Measurements from ENCODE around the gene PLCB1.

PLCB1 gene

DNA sequence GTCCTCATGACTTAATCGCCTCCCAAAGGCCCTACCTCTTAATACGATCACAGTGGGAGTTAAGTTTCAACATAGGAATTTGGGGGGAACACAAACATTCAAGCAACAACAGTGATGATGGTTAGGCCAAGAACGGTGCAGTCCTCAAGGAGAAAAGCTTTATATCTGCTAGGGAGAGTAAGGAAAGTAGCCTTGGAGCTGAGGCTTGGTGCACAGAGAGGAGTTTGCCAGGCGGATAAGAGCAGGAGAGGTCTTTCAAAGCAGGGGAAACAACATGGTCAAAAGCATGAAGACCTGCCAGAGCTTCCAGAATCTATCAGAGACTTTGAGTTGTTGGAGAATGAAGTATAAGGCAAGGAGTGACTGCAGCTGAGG lies 119.1 kb downstream of the PLCB1 start:
- no peak for DNase-seq

DNA sequence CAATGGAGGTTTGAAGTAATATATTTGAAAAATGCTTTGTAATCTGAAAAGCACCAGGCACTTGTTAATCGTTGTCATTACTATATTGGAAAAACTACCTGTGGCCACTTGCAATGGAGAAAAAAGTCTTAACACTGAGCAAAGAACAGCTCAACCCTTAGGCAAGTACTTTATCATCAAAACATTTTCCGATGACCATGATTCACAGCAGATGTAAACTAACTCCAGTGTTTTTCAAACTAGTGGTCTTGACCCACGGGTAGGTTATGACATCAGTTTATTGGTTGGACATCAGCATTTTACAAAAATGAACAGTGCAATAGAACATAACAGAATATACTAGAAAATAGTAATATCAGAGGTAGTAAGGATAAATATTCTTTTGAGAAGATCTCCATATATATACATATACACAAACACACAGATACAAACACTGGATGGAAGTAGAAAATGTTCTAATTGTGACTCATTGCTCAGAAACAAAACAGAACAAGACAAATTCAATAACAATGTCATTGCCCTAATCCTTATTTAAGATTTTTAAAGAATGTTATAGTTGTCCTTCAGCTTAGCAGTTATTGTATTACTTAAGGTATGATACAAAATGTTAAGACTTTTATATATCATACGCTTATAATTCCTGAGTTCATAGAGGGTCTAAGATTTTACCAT lies 123.0 kb downstream of the PLCB1 start:
- no peak for DNase-seq

DNA sequence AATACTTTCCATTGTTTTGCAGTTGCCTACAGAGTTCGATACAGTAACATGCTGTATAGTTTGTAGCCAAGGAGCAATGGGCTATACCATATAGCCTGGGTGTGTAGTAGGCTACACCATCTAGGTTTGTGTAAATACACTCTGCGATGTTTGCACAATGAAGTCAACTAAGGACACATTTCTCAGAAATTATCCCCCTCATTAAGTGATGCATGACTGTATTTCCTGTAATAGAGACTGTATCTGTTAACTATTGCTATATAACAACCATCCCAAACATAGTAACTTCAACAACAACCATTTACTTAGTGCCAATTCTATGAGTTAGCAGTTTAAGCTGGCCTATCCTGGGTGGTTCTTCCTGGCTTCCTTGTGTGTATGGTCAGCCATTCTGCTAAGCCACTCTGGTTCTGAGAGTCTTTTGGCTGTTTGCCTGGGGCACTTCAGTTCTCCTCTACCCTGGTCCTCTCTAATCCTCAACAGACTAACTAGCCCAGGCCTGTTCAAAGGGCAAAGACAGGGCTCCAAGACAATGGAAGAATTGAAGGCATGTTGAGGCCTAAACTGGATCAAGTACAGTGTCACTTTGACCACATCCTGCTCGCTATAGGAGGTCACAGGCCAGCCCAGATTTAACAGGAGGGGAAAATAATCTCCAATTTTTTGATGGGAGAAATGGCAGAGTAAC lies 124.0 kb downstream of the PLCB1 start:
- no peak for DNase-seq

DNA sequence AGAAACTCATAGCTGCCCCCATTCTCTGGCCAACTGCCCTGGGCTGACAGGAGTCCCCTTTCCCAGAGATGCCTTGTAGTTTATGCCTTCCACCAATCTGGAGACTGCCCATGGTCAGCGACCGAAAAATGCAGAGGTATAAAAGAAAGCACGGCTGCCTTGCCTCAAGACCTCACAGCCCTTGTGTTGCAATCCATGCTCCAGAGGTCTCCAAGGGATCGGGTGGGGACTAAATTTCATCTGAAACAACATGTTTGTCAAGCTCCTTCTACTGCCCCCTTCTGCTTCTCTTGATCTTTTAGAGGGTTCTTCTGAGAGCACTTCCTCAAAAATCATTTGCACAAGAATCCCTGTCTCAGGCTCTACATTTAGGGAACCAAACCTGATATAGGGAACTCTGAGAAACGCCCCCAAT lies 128.8 kb downstream of the PLCB1 start:
- DNase-seq = no peak

- no peak for DNase-seq
These were observed 130.7 kb downstream of the PLCB1 start for GRCh38 chr20:8262721-8263120.

DNA sequence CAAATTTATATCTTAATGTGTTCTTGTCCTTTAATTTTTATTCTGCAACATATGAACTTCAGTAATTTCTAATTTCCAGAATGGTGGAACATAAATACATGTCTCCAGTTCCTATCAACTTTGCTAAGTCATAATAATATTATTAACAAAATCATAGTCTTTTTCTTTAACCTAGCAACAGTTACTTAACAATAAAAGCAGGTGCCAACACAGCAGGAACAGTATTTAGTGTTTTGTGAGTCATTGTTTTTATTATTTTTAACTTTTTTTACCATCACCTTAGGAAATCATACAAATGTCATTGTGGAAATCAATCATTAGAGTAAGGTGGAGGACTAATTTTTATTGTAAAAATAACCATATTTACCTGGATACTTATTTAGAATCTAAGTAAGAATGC lies 133.5 kb downstream of the PLCB1 start:
- no peak for DNase-seq

DNA sequence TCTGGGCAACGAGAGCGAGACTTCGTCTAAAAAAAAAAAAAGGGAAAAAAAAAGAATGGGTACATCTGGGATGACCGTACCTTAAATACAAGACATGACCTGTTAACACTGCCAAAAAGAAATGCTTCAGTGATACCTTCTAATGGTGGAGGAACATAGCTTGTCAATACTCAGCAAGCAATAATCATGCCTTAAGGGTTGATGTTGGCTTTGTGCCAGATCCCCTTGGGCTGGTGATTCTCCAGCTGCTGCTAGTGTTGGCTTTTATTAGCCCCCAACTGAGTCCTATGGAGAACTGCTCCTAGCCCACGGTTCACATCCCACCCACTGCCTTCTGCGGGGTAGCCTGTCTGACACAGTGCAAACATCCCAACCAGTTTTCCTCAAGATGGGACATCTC lies 134.9 kb downstream of the PLCB1 start:
- no peak for DNase-seq

GRCh38 chr20:8271727-8272126 lies 139.7 kb downstream of the PLCB1 start:
- no peak for DNase-seq

DNA sequence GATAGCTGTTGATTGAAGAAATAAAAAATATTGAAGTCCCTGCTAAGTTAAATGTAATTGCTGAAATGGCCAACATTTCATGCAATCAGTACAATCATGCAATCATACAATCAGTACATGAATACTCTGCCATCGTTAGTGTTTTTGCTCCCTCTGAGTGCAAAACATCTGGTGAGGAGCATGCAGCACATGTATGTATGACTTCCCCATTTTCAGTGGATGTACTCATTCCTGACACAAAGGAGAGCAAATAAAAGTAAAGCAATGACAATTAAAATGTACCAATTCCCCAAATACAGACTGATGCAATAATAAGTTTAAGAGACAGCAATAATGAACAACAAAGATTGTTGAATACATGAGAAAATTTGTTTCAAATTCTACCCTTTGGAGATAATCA lies 140.7 kb downstream of the PLCB1 start:
- no peak for DNase-seq

DNA sequence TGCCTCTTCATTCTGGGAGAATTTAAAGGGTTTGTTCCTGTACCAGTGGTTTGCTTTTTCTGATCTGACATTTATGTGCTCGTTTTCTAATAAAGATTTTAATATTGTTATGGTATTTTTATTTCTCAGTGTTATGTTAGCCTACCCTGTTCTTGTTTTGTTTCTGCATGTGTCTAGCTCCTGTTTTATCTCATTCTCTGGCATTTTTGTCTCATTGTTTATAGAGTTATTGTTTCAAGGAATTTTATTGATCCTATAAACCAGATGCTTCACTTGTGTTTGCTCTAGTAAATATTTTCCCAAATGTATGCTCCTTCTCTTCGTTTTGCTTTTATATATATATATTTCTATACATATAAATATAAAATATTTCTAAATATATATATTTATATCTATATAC lies 152.8 kb downstream of the PLCB1 start:
- DNase-seq = no peak

DNA sequence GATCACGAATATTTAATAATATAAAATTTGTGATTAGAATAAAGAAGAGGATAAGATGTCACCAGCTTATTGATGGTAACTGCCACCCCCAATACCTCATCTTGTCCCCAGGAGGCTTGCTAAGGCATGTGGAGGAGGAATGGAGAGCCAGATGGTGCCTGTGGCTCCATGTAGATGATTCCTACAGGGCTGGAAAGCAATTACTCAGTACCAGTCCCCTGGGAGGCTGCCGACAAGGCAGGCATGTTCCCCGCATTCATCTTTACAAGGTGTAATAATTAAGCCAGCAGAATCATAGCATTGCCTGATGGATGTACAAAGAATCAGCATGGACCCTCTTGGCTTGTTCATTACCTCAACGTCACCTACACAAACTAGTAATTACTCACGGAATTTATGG lies 155.3 kb downstream of the PLCB1 start:
- DNase-seq = no peak

DNA sequence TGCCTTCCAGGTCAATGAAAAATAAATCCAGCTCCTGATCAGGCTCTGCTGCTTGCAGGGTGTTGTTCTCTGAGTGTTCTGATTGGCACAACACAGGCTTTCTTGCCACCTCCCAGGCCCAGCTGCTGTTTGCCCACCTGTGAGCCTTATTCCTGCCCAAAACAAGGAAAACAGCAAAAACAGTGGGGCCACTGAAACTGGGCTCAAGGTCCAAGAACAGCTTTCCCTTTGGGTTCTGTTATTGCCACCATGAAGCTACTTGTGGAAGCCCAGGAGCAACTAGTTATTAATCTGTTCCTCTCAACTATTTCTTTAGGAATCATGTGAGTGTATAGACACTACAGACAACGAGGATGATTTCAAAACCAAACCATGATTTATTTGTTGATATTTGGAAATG lies 159.1 kb downstream of the PLCB1 start:
- no peak for DNase-seq

DNA sequence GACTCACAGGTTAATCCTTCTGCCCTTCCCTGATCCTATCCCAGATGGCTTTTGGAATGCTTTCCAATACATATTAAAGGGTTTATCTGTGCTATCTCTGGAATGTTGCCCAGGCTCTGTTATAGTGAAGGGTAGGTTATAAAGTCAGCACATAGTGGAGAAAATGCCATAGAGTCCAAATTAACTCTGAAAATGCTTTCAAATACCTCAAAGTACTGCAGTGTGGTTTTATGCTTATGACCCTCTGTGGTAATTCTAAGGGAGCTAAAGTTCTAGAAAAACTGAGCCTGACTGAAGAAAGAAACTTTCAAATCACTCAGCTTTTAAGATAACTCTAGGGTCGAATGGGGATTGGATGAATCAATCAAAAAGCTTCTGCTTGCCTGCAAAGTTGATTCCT lies 159.8 kb downstream of the PLCB1 start:
- no peak for DNase-seq

- DNase-seq = no peak
These were observed 160.7 kb downstream of the PLCB1 start for GRCh38 chr20:8292793-8293192.

- no peak for DNase-seq
These were observed 161.7 kb downstream of the PLCB1 start for GRCh38 chr20:8293750-8294149.

DNA sequence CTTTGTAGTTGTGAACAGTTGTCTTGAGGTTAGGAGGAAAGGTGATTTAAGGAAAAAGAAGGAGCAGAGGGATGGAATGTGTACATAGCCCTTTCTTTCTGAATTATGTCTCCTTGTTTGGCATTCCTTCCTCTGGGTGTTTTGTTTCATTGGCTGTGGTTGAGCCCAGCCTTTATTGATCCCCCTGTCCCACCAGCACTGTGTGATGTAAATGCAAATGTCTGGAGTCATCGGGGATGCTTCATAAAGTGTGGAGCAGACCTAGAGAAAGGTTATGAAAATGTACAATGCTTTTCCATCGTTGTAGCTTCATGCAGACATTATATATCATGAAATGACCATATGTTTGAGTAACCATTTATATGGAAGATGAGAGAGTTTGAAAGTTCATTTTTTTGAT lies 164.5 kb downstream of the PLCB1 start:
- no peak for DNase-seq

GRCh38 chr20:8298426-8299043 lies 166.5 kb downstream of the PLCB1 start:
- no peak for DNase-seq

- DNase-seq = no peak
These were observed 167.9 kb downstream of the PLCB1 start for GRCh38 chr20:8299921-8300320.

- DNase-seq = no peak
These were observed 169.6 kb downstream of the PLCB1 start for GRCh38 chr20:8301655-8302054.

DNA sequence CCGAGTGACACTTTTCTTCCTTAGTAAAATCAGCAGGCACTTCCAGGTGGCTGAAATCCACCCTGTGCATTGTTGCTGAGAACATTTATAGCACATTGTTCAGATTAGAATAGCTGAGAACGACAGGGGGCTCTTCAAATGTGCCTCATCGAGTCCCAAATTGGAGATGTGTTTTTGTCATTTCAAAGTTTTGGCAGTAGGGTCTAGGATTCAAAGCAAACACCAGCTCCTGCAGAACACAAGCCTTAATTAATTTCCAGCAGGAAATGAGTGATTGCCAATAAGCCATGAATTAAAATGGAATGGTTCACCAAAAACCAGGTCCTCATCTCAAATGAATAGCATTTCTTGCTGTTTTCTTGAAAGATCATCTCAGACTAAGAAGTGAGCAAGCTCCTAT lies 171.6 kb downstream of the PLCB1 start:
- no peak for DNase-seq

- no peak for DNase-seq
These were observed 172.2 kb downstream of the PLCB1 start for GRCh38 chr20:8304124-8304816.

- peak; percentile 44 for DNase-seq
These were observed 173.4 kb downstream of the PLCB1 start for GRCh38 chr20:8305449-8305978.

DNA sequence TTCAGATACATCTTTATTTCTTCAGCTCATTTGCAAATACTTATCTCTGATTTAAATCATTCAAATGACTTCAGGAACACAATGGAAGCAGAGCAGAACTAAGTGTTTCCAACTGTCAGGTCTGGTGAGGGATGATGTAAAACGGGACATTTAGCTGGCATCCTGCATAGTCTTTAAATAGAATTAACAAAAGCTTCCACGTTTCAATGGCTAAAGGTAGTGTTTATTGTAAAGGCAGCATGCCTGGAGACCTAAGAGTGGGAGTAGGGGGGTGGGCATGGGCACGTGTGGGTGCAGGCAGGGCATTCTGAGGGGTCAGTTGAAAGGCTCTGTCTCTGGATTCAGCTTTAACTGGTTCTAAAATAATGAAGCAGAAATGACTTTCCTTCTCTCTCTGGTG lies 174.9 kb downstream of the PLCB1 start:
- no peak for DNase-seq

DNA sequence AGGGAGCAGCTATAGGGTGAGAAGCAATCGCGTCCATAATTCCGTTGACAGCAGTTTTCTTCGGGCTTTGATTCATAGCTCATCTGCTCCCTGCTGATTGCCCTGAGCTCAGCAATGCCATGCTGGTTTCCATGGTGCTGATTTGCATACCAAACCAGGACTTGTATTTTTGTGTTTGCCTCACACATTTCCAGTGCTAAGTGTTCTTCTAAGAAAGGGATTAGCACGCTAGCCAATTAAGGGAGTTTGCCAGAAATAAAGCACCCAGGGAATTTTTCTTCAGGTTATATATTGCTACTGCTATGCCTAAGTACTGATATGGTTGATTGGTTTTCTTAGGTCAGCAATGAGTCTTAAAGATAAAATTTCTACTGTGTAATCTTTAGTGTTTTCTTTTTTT lies 177.6 kb downstream of the PLCB1 start:
- no peak for DNase-seq

Measured in activated CD4-positive, CD25-positive, alpha-beta regulatory T cell treated with anti-CD3 and anti-CD28 coated beads, Interleukin-2, amount 50 U/mL, for 72 hours (primary cell).